ENCODE results near the gene CXADR.
"Not testable (repeated sequence)": the region's sequence is repeated elsewhere in the genome, so short reads cannot be mapped to it uniquely, and the experiment has no call there.

The CXADR gene

DNA sequence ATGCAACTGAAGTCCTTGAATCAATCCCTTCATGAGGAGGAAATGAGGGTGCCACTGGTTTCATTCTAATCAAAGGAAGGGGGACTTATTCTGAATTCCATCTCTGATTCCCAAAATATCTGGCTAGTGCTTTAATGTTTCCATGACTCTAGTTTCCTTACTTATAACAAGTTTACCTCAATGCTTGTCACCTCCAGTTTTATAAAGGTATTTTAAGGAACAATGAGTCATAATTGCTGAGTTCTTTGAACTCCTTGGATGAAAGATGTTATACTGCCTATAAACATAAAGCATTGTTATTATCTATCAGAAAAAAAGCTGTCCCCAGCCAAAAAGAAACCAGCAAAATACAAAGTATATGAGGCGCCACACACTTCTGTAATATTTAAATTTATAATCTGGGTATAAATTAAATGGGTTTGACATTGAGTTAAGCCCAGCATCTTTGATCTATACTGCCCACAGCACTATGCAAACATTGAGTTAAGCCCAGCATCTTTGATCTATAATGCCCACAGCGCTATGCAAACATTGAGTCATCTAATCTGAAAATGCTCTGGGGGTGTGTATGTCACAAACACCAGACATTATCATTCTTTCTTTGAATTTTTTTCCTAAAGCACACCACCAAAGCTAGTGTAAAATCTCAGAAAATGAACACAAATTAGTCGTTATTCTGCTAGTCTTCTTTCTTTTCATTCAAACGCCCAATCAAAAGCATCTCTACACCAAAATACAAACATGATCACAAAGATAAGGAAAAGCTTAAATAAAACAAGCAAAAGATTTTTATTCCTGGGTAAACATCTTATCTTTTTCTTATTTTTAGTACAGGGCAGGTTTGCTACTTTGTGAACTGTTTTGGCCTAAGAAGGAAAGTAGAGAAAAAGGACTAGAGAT lies 11.5 kb upstream of the CXADR start:
- DNase-seq (ENCODE audit: low read depth in 2 of 2) = no peak

DNA sequence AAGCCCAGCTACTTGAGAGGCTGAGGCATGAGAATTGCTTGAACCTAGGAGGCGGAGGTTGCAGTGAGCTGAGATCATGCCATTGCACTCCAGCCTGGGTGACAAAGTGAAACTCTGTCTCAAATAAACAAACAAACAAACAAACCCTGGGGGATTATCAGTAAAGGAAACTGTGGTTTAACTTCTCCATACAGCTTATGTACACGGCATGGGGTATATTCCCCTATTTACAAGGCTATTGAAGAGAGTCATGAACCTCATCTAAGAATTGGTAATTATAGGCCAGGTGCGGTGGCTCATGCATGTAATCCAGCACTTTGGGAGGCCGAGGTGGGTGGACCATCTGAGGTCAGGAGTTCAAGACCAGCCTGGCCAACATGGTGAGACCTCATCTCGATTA lies 9.9 kb upstream of the CXADR start:
- DNase-seq (ENCODE audit: low read depth in 2 of 2) = not testable (repeated sequence)

DNA sequence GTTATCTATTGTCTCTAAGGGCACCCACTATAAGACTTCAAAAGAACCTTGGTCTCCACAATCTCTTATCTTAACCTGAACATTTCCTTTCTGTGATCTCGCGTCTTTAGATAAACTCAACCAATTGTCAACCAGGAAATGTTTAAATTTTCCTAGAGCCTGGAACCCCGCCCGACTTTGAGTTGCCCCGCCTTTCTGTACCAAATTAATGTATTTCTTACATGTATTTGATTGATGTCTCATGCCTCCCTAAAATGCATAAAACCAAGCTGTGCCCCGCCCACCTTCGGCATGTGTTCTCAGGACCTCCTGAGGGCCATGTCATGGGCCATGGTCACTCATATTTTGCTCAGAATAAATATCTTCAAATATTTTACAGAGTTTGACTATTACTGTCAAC lies 5.9 kb upstream of the CXADR start:
- no peak for DNase-seq (ENCODE audit: low read depth in 2 of 2)

DNA sequence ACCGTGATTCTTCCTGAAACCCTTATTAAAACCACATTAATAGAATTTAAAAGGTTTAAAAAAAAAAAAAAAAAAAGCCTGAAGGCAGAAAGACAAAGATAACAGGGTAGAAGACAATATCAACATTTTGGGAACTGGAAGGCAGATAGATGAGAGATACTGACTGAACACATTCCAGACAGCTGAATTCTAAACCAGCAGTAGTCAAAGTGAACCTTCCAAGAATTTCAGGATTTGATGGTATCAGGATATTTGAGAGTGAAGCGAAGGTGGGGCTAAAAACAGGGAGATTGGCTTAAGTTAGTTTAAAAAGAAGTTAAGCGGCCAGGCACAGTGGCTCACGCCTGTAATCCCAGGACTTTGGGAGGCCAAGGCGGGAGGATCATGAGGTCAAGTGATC lies 5.3 kb upstream of the CXADR start:
- DNase-seq (ENCODE audit: low read depth in 2 of 2) = no peak

DNA sequence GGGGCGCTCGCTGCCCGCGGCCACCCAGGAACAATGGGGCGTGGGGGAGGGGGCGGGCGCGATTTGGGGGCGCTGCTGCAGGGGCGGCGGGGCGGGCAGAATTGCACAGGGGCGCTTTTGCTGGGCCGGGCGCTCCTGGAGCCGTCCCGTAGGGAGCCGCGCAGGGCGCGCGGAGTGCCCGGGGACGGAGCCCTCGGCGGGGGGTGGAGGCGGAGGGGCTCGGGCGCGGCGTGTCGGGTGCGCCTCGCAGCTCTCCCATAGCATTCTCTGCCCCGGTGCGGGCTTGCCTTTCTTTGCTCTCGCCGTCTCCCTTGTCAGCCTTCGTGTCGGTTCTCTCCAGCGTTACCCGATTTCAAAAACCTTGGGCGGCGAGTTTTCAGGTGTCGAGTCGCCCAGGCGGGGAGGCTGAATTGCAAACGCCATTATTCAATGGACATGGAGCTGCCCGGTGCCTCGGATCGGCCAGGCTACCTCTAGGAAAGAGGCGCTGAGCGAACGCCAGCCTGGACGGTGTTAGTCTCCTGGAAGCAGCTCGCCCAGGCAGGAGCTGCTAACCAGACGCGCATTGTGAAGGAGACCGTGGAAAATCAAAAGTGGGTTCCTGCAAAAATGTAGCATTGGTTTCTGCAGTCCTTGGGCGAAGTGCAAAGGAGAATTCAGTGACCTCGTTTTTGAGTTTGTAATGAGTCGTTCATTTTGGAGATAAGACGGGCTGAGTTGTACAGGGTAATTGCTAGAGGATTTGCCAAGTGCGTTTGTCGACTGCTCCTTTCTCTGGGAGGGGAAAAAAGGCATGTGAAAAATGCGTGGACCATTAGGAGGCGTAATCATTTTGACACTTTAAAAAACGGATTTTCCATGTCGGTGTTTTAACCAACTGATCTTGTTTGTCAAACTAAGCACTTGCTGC lies 626 bp downstream of the CXADR start:
- DNase-seq (ENCODE audit: low read depth in 2 of 2) = peak in 1 of 2 donors; percentile 12

DNA sequence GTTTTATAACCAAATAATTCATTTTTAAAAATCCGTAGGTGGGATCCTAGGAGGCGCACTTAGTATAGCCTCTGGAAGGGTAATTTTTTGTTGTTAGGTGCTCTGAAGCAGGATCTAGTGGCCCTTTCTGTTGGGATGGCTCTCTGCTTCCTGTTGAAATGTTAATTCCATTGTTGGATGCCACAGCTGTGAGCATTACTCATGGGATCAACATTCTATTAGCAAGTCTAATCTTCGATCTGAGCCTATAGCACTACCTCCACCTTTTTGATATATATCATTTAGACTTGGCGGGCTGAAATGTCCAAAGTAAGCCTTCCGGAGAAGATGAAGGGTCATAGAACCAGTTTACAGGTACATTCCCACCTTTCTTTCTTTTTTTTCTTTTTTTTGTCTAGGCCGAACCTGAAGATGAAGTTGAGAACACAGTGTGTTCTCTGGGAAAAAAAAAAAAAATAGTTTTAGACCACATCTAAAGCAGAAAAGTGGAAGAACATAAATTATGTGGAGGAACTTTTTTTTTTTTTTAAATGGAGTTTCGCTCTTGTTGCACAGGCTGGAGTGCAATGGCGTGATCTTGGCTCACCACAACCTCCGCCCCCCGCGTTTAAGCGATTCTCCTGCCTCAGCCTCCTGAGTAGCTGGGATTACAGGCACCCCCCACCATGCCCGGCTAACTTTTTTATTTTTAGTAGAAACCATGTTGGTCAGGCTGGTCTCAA lies 1.4 kb downstream of the CXADR start:
- DNase-seq (ENCODE audit: low read depth in 2 of 2) = no peak

DNA sequence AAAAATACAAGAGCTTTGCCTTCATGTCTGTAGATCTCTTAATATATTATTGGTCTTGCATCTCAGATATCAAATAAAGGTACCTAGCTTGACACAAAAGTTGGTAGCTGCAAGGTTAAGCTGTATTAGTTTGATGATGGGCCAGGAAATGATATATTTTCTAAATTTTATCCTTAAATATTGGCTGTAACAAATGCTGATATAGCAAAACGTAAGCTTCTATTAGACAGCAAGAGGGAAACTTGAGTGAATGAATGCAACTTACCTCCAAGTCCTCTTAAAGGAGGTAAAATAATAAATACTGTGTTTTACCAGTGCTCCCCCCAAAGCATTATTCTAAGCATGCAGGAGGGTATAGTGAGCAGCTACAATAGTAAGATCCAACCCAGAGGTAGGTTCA lies 4.2 kb downstream of the CXADR start:
- DNase-seq (ENCODE audit: low read depth in 2 of 2) = not testable (repeated sequence)

DNA sequence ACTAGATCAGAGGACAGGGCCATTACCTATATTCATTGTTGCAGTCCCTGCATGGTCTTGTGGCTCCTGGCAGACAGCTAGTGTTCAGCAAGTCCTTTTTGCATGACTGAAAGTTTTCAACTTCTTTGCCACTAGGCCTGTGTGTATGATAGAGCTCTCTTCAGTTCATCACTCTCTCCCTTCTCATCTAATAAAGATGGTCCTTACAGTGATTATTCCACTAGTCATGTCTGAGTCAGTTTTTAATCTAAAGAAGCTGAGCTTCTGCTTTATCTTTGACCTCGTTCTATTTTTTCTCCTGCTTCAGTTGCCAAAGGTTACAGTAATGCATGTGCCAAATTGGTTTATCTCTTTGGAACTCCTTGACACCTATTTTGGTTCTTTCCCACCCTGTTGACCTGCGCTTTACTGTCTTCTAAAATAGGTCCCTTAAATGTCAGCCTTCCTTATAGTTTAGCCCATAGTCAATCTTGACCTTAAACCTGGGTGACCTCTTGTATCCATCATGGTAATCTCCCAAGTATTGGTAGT lies 6.4 kb downstream of the CXADR start:
- DNase-seq (ENCODE audit: low read depth in 2 of 2) = no peak

DNA sequence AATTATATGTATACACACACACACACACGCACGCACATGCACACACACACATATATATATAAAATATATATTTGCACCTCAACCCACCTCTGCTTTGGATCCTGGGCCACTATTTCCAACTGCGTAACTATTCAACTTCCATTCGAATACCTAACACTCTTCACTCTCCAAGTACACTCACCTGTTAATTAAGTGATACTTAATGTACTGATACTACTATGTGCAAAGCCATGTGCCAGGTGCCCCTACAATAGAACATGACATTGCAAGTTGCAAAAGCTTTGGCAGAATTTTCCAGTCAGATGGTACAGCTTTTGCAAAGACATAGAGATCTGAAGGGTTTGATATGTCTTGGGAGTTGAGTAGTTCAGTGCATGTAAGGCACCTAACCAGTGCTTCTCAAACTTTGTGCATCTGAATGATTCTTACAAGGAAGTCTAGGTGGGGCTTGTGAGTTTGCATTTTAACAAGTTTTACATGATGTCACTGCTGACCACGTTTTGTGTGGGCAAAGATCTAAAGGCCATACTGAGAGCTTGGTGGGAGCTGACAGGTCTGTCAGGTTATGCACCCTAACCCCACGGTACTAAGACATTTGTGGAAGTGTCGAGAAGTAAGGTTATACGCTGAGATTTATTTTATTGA lies 7.2 kb downstream of the CXADR start:
- no peak for DNase-seq (ENCODE audit: low read depth in 2 of 2)

DNA sequence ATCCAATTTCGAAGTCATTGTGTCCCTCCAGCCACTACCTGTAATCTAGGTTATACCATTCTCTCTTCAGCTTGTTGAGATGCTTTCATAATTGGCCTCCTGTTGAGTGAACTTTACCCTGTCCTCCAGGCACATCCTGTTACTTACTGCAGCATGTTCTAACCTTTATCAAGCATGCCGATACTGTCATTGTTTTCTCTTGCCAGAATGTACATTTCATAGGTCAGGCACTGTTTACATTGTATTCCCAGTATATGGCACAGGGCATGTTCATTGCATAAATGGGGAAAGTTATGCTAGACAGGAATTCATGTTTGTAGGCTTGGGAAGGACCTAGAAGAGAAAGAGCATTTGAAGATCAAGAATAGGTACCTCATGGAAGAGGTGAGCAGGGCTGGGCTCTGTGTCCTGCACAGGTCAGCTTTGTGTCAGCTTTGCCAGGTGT lies 10.2 kb downstream of the CXADR start:
- DNase-seq (ENCODE audit: low read depth in 2 of 2) = no peak

DNA sequence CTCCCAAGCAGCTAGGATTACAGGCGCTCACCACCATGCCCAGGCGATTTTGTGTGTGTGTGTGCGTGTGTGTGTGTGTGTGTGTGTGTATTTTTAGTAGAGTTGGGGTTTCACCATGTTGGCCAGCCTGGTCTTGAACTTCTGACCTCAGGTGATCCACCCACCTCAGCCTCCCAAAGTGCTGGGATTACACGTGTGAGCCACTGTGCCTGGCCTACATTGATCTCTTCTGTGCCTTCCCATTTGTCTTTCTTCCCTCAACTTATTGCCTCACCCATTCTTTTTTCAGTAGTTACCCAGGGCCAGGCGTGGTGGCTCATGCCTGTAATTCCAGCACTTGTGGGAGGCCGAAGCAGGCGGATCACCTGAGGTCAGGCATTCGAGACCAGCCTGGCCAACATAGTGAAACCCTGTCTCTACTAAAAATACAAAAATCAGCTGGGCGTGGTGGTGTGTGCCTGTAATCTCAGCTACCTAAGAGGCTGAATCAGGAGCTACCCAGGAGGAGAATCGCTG lies 11.2 kb downstream of the CXADR start:
- DNase-seq (ENCODE audit: low read depth in 2 of 2) = not testable (repeated sequence)

DNA sequence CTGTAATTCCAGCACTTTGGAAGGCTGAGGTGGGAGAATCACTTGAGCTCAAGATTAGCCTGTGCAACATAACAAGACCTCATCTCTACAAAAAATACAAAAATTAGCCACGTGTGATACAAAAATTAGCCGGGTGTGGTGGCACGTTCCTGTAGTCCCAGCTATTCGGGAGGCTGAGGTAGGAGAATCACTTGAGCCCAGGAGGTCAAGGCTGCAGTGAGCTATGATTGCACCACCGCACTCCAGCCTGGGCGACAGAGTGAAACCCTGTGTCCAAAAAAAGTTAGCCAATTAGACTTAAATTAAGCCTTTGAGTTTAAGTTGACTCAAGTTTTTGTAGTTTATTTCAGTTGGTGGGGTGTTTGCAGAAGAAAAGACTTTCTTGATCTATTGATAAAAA lies 11.8 kb downstream of the CXADR start:
- DNase-seq (ENCODE audit: low read depth in 2 of 2) = no peak

DNA sequence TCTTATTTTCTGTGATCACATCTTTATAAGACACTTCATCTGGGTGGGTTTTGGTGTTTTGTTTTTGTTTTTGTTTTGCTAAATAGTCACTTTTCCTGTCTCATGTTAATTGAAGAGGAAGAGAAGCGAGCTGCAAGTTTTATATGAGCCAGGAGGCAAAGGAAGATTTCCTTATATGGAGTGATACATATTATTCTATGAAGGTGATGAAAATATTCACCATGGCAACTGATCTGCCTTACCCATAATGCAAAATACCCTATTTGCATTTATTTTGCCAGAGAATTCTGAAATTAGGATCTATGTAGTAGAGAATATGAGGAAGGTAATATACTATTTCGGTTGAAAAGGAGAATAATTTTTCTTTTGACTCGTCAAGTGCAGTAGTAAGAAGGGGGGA lies 13.9 kb downstream of the CXADR start:
- no peak for DNase-seq (ENCODE audit: low read depth in 2 of 2)

DNA sequence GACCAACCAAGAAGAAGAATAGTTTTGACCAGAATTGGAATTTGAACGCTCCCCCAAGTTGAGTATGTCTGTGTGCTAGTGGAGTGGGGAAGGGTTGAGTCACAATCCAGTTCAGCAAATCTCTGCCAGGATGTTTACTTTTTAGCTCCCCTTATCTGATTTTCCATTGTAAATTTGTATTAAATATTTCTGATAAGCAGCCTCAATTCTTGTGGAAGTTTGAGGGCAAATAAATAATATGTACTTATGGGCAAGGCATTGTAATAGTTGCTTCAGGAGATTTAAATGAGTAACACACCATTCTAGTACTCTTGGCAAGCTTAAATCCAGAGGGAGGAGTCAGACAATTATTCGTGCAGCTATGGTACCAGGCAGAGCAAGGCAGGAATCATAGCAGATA lies 14.4 kb downstream of the CXADR start:
- no peak for DNase-seq (ENCODE audit: low read depth in 2 of 2)

DNA sequence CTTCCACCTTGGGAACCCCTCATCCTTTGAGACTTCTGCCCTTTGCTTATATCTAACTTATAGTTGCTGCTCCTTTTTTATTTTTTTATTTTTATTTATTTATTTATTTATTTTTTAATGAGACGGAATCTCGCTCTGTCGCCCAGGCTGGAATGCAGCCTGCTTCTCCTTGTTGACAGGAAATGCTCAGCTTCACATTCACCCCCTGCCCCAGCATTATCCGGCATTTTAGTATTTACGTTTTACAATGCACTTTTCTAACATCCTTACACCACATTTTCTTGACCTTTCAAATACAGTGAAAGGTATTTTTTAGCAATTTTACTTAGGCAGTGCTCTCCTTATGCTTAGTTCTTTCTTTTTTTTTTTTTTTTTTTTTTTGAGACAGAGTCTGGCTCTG lies 14.9 kb downstream of the CXADR start:
- DNase-seq (ENCODE audit: low read depth in 2 of 2) = no peak

DNA sequence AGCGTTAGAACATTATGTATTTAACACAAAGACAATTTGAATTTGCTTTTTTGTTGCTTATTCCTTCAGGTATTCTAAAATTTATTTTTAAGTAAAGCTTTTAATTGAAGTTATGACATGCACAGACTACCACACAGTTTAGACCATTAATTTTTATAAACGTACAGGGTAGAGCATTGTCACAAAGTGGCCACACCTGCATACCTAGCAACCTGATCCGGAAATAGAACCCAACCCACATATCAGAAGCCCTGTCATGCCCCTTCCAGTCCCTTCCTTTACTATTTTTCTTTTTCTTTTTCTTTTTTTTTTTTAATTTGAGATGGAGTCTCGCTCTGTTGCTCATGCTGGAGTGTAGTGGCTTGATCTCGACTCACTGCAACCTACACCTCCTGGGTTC lies 16.8 kb downstream of the CXADR start:
- no peak for DNase-seq (ENCODE audit: low read depth in 2 of 2)

DNA sequence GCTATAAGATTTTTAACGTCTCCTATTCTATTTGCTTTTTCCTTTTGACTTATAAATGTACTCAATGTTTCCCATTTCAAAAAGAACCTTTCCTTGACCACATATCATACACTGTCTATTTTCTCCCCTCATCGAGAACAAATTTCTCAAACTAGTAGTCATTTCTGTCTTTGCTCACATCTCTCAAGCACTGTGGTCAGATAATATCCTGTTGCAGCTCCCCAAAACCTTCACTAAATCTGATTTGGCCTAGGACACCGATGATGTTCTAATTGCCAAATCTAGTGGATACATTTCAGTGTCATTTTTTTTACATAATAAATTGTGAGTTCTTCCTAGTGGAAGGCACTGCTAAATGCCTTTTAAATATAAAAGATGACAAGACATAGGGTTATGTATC lies 19.4 kb downstream of the CXADR start:
- DNase-seq (ENCODE audit: low read depth in 2 of 2) = no peak

DNA sequence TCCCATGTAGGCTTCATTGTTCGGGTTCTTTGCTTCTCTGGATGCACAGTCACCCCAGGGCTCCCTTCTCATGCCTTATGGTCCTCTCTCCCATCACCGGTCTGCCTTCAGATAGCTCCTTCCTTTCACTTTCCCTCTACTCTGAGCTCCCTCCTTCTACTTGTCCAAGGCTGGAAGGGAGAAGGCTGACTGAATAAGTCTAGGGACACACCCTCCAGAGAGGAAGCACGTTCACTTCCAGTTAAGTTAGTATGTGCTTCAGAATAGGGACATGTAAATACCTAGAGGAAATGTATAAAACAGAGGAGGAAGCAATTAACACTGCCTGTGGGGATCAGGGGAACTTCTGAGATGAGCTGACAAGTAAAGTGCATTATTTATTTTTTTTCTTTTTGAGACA lies 23.5 kb downstream of the CXADR start:
- DNase-seq (ENCODE audit: low read depth in 2 of 2) = no peak

DNA sequence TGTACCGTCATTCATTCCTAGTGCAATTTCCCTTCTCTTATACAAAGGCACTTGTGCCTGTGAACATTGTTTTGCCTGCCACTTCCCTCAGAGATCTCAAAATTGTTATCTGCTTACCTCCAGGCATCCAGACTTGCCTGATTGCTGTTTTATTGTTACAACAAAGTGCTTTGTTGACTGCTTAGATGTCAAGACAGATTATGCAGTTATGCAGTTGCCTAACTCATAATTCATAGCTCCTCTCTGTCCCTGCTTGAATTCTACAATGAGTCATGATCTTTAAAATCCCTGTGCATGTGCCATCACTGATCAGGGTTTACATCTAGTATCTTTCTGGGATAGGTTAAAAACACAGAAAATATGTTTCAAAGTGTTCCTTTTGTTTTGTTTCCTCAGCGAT lies 24.5 kb downstream of the CXADR start:
- no peak for DNase-seq (ENCODE audit: low read depth in 2 of 2)

DNA sequence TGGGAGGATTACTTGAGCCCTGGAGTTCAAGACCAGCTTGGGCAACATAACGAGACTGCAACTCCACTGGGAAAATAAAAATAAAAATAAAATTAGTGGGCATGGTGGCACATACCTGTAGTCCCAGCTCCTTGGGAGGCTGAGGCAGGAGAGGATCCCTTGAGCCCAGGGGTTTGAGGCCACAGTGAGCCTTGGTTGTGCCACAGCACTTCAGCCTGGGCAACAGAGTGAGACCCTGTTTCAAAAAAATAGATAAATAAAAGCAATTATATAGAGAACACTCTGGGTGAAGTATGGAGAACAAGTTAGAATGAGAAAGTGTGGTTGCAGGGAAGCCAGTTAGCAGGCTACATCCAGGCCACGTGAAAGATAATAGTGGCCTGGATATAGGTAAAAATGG lies 25.7 kb downstream of the CXADR start:
- DNase-seq (ENCODE audit: low read depth in 2 of 2) = no peak

DNA sequence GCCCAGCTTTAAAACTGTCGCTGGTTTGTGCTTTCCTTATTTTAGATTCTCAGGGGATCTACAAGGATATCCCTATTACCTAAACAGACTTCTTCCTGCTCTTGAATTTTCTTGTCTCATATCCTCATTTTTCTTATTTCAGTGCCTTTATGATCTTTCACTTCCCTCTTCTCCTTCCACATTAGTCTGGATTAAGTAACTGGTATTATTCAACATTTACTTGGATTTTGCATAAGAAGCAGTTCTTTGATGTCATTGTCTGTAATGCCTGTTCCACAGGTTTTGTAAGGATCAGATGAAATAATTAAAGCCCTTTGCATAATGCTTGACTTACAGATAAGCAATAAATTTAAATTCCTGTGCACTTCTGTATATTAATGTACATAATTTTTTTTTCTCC lies 26.5 kb downstream of the CXADR start:
- no peak for DNase-seq (ENCODE audit: low read depth in 2 of 2)

All from stimulated activated CD4-positive, alpha-beta T cell treated with anti-CD3 and anti-CD28 coated beads, Interleukin-15, amount 100 ng/mL, for 48 hours (primary cell).